GM19455 (cell line): ENCODE data around the gene C5orf15.

Source experiments
- ATAC-seq: cut with Tn5 transposase; IDR thresholded peaks from one replicate; pipeline ENCODE4 v1.9.1; 2021; ENCODE audit not compliant: unreplicated experiment

The C5orf15 gene

GRCh38 chr5:133968204-133968980, at the start of gene C5orf15:
Gene C5orf15 (minus strand): TSS chr5:133968625. CDS start chr5:133968584, 41 bp downstream.
- peak; percentile 97 for ATAC-seq

GRCh38 chr5:134008266-134008749, 39.9 kb upstream of the C5orf15 start:
- ATAC-seq: no peak

GRCh38 chr5:134007581-134008265, 39.3 kb upstream of the C5orf15 start:
- no peak for ATAC-seq

- ATAC-seq: no peak
These were observed 37.7 kb upstream of the C5orf15 start for GRCh38 chr5:134006115-134006514.

GRCh38 chr5:134005417-134006061, 37.1 kb upstream of the C5orf15 start:
- no peak for ATAC-seq

GRCh38 chr5:134004626-134005416, 36.4 kb upstream of the C5orf15 start, which contains the start of gene VDAC1:
Gene VDAC1 (minus strand): TSS chr5:134004975. CDS start chr5:133993012, 11,963 bp downstream.
- peak; percentile 78 for ATAC-seq

- peak; percentile 37 for ATAC-seq
These were observed 35.6 kb upstream of the C5orf15 start for GRCh38 chr5:134003817-134004625.

GRCh38 chr5:134003064-134003816, 34.8 kb upstream of the C5orf15 start:
- ATAC-seq: no peak

GRCh38 chr5:134001938-134002731, 33.7 kb upstream of the C5orf15 start:
- ATAC-seq: no peak

GRCh38 chr5:134000696-134001453, 32.5 kb upstream of the C5orf15 start:
- no peak for ATAC-seq

GRCh38 chr5:134000091-134000511, 31.7 kb upstream of the C5orf15 start:
- no peak for ATAC-seq

GRCh38 chr5:133998807-133999206, 30.4 kb upstream of the C5orf15 start:
- no peak for ATAC-seq

- no peak for ATAC-seq
These were observed 29.6 kb upstream of the C5orf15 start for GRCh38 chr5:133998042-133998441.

GRCh38 chr5:133996683-133997252, 28.3 kb upstream of the C5orf15 start:
- no peak for ATAC-seq

- ATAC-seq: no peak
These were observed 27.6 kb upstream of the C5orf15 start for GRCh38 chr5:133995883-133996563.

- no peak for ATAC-seq
These were observed 26.9 kb upstream of the C5orf15 start for GRCh38 chr5:133995341-133995740.

- ATAC-seq: no peak
These were observed 26.5 kb upstream of the C5orf15 start for GRCh38 chr5:133994990-133995333.
